GM19468 (cell line): ENCODE measurements around the gene DFFB.

Source experiments
- ATAC-seq: cut with Tn5 transposase; IDR thresholded peaks from one replicate; pipeline ENCODE4 v1.9.1; 2021; ENCODE audit warnings: mild to moderate bottlenecking, moderate library complexity, moderate number of reproducible peaks; ENCODE audit not compliant: unreplicated experiment; ENCODE audit errors: extremely low read depth

Gene DFFB

DNA sequence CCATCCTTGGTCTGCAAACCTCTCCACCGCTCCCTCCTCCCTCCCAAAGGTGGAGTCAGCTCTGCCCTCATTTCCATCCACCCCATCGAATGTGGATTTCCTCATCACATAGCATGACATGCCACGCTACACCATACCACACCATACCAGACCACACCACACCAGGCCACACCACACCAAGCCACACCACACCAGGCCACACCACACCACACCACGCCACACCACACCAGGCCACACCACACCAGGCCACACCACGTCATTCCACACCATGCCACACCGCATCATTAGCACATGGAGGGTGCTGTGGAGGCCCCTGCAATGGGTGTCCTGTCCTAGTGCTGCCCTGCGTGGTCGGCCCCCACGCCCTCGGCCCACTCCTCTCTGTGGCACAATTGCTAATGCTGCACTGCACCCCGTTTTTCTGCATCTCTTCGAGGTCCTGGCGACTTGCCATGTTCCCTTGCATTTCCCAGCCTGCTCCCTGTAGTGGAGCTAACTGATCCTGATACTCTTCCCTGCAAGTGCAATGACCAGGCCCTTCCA is 11.3 kb downstream of the DFFB start:
- no peak for ATAC-seq

DNA sequence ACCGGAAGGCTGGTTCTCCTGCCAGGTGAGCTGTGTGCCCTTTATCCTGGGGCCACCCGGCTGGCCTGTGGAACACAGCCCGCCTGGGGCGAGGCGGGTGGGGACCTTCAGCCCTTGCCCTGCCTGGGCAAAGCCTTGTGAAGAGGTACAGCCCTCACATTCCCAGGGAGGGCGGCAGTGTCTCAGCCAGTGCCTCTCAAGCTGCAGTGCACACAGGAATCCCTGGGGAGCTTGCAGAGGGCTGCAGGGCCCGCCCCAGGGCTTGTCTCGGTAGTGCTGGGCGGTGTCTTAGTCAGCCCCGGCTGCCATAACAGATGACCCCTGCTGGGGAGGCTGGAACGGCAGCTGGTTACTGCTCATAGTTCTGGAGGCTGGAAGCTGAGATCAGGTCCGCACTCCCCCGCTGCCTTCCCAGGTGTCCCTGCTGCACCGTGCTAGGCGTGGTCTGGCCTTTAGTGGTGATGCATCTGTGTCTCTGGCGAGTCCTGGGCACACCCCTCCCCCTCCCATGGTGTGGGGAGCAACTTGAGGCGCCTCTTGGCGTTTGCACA is 12.6 kb downstream of the DFFB start:
- no peak for ATAC-seq

DNA sequence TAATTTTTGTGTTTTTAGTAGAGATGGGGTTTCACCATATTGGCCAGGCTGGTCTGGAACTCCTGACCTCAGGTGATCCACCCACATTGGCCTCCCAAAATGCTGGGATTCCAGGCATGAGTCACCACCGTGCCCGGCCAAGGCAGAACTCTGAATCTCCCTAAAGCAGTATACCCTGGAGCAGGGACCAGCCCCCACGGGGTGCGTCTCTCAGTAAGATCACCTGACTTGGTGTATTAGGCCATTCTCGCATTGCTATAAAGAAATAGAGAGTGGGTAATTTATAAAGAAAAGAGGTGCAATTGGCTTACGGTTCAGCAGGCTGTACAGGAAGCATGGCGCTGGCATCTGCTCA is 14.2 kb downstream of the DFFB start:
- ATAC-seq, result no peak

DNA sequence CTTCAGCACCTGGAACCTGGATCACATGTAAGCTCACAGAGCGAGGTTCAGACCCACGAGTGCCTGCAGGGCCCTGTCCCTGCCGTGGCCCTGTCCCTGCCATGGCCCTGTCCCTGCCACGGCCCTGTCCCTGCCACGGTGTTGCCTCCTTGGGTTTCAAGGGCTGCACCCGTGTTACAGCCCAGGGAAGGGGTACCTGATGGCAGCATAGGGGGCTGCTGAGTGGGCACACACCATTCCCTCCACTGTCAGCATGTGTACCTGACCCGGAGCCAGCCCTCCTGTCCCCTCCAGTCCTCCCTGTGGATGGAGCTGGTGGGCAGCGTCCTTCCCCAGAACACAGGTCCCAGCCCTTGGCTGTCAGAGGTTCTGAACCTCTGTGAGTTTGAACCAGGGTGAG is 15.3 kb downstream of the DFFB start:
- ATAC-seq, result no peak

DNA sequence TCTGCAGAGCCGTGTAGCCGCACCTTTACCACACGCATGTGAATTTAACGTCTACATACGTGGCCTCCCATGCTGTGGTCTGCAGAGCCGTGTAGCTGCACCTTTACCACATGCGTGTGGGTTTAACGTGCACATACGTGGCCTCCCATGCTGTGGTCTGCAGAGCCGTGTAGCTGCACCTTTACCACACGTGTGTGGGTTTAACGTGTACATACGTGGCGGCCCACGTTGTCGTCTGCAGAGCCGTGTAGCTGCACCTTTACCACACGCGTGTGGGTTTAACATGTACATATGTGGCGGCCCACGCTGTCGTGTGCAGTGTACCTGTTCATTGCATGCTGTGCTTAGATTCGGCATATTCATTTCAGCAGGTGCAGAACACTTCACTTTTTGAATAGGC is 17.5 kb downstream of the DFFB start:
- no peak for ATAC-seq

DNA sequence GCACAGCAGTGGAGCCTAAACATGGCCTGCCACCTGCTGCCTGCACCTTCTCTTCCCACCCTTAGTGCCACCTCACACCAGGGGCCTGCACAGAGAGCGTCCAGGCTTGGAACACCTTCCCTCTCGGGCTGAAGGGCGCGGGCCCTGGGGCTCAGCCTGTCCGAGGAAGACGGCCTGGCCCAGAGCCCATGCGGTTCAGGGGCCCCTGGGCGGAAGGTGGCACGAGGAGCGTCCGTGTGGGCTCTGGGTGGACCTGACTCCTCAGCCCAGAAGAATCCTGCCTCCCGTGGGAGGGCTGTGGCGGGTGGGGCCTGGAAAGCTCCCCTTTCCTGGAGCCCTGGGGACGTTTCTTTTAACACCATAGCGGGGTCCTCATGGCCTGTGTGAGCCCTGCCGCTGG is 19.4 kb downstream of the DFFB start:
- no peak for ATAC-seq

DNA sequence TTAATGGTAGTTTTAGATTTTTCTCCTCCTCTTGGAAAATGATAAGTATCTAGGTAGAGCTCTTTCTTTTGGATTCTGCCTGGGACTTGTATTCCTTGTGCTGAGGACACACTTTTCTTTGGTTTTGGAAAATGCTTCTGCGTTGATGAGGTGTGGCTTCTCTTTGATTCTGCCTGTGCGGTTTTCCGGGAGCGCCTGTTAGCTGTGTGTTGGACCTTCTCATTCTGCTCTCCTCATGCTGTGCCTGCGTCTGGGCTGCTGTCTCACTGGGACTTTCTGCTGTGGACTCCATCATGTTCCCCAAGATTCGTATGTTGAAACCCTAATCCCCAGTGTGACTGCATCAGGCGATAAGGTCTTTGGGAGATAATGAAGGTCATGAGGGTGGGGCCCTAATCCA is 21.8 kb downstream of the DFFB start:
- no peak for ATAC-seq

DNA sequence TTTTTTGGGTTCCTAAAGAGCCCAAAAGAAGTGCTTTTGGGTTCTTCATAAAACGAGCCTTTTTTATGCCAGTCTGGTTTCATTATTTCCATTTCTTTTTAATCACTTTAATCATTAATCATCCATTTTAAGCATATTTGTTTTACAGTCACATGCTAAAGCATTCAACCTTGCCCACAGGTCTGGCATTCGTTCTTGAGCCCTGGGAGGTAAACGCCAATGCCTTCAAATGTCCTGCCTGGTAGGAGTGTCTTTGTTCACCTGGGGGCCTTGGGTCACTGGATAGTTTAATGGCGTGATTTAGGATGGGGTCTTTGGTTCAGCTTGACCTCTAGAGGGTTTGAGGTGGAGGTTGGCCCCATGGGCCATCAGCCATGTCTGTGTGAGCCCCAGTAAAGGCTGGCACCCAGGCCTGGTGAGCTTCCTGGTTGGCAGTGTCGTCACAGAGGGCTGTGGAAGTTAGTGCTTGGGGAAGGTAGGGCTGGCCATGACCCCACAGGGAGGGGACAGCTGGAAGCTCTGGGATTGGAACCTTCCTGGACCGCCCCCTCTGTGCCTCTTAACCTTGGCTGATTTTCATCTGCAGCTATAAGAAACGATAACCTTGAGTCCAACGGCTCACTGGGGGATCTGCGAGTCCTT is 22.6 kb downstream of the DFFB start:
- no peak for ATAC-seq

DNA sequence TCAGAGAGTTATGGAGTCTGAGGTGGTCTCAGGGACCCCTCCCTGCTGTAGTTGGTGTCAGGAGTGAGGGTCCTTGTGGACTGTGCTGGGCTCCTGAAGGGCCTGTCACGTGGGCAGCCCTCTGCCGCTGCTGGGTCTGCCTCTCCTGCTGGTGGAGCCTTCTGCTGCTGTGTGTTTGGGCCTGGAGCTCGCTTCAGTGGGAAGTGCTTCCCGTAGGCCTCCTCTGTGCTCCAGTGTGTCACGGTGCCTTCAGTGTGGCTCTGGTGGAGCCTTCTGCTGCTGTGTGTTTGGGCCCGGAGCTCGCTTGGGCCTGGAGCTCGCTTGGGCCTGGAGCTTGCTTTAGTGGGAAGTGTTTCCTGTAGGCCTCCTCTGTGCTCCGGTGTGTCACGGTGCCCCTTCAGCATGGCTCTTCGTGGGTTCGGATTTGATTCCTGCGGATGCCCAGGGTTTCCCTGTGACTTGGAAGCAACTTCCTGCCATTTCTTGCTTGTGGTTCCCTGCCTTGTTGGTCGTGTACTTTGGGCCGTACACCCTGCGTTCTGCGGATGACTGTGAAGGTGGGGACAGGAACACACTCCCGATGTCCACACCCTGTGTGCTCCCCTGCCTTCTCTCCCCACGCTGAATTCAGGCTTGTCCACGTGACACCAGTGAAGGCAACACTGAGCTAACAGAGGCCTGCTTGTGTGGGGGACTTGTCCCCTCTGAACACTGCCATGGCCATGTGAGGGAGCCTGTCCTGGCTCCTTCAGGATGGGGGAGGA is 23.3 kb downstream of the DFFB start:
- no peak for ATAC-seq

DNA sequence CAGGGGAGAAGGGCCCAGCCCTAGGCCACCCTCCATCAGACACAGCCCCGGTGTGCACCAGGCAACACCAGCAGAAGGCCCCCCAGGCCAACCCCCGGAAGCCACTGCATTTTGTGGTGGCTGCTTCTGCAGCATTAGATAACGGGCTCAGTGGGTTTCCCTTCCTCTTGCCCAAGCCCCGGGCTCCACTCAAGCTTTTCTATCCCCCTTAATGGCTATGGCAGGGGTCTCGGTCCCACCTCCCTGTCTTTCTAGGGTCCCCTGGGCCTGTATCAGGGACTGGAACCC is 23.9 kb downstream of the DFFB start:
- ATAC-seq, result no peak

DNA sequence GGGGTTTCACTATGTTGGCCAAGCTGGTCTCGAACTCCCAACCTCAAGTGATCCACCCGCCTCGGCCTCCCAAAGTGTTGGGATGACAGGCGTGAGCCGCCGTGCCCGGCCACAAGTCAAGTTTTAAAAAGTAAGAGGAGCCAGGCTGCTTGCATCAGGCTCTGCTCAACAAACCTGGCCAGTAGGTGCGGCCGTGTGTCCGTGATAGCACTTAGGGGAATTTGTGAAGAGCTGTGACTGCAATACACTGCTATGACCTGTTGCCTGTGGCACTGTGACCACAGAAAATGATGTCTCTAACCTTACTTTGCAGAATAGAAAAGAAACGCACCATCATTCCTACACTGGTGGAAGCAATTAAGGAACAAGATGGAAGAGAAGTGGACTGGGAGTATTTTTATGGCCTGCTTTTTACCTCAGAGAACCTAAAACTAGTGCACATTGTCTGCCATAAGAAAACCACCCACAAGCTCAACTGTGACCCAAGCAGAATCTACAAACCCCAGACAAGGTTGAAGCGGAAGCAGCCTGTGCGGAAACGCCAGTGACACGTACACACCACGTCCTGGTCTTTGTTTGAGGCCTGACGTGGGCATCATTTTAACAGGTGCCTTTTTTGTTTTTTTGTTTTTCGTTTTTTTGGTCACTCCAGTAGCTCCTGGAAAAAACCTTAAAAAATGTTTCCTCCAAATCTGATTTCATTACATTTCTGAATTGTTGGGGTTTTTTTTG is 26.1 kb downstream of the DFFB start:
- no peak for ATAC-seq

DNA sequence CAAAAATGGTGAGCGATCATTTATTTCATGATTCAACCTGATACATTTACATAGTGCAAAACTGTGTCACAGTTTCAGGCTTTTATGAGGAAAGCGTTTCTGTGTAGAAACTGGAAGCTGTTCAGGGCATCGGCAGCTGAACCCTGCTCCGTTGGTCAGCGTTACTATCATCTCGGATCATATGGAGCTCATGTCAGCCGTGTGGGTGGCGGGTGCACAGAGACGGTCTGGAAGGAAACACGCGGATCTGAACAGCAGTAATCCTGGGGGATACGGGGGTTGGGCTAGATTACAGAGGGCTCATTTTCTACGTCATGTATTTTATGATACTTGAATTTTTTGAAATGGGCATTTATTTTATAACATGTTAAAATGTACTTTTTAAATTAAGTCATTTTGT is 27.7 kb downstream of the DFFB start:
- ATAC-seq, result no peak

DNA sequence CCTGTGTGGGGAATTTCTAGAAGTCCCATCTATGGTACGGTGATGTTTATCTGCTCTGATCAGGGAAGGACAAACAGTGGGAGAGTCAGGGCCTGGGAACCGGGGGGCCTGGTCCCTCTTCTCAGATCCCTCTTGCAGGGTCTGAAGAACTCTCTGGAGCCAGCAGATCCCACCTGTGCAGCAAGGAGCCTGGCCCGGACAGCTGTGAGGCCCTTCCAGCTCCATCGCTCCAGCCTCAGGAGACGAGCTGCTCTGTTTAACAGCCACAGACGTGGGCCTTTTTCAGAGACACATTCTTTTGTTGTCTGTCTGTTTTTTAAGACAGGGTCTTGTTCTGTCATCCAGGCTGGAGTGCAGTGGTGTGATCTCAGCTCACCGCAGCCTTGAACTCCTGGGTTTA is 28.3 kb downstream of the DFFB start:
- ATAC-seq, result no peak

DNA sequence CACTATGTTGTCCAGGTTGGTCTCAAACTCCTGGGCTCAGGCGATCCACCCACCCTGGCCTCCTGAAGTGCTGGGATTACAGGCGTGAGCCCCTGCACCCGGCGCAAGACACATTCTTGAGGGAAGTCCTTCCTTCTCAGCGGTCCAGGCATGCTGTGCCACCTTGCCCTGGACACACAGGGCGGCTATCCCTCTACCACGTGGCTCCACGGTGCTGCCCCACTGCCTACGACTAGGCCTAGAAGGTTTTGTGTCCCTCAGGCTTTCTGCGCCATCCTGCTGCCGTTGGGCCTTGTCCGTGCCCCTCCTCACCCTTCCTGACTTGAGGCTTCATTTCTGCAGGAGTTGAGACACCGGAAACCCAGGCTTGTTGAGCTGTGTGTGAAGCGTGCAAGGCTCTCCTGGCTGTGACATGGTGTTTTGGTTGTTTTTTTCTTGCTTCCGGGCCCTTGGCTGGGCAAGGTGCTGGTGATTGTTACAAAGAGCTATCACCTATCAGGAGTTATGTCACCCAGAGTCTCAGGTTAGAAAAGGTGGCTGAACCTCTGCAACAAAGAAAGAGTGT is 28.9 kb downstream of the DFFB start:
- ATAC-seq, result no peak

DNA sequence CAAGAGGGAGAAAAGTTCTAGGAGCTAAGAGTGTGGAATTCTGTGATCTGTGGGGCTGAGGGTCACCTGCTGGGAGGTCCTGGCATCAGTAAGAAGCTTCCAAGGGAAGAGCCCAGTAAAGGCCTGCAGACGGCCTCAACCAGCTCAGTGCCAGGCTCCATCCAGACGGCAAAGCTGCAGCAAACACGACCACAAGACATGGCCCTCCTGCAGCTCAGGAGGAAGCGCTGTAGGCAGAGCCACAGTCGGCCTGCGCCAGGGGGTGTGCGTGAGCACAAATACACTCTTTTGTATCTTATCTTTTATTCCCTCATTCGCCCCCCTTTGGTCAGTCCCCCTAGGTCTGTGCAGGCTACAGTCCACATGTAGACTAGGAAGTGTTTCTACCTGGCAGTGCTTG is 29.4 kb downstream of the DFFB start:
- ATAC-seq, result no peak

DNA sequence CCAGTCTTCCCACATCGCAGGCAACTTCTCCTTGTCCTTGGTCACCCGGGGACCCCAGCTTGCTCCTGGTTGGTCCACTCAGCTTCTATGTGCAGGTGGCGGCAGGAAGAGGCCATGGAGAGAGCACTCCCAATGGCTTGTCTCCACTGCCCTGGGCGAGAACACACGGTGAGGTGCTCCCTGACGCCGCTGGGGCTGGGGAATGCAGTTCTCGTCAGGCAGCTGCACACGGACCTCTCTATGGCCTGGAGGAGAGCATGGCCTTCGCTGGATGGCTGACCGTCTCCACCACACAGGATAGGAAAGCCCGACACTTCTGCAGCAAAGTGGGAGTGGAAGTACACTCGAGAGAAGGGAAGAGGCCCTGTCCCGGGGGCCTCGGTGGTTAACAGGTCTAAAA is 31.0 kb downstream of the DFFB start:
- ATAC-seq, result no peak

DNA sequence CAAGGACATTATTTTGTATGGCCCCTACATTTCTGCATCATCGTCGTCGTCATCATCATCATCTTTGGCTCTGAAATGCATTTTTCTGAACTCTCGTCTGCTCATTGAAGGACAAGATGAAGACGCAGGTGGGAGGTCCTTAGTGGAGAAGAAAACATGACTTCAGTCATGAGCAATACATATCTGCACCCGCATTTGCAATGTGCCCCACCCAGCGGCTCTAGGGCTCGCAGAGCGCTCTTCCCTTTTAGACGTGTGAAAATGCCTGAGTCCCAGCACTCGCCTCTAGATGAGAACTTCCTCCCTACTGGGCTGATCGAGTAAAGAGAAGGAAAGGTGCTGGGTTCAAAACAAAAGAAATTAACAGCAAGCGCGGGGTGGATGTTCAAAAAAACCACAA is 32.7 kb downstream of the DFFB start:
- ATAC-seq, result no peak

DNA sequence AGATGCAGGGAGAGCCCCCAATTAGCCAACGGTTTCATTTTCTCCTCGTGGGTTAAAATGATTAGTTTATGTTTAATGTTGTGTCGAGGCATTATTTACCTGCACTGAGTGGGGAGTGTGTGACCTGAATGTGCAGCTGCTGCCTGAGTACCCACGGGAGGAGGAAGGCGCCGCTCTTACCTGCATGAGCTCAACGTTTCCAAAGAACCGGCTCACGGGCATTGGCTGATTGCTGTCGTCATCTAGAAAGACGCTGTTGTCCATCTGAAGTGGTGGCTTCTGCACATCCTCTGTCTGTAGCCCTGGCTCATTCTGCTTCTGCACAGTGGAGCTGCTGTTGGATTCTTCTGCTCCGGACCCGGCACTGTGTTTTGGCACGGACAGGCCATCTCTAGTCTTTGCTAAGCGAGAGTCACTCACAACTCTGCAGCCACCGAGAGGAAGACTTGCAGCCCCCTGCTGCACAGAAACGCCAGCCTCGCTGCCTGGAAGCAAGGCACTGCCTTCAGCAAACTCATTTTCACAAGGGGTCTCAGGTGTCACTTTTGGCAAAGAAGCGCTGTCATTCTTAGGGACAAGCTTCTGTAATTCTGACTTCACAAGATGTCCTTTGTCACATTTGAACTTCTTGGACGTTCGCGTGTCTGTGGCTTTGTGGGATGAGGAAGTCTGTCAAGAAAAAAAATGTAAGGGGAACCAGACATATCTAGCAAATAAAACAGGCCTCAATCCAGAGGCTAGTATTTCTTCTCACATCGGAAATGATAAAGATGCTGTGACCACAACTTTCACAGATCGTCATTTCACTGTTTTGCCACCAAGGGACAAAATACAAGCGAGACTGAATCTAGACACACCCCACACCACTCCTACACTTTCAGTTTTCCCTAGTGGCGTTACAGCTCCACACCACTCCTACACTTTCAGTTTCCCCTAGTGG is 33.4 kb downstream of the DFFB start:
- ATAC-seq, result no peak

DNA sequence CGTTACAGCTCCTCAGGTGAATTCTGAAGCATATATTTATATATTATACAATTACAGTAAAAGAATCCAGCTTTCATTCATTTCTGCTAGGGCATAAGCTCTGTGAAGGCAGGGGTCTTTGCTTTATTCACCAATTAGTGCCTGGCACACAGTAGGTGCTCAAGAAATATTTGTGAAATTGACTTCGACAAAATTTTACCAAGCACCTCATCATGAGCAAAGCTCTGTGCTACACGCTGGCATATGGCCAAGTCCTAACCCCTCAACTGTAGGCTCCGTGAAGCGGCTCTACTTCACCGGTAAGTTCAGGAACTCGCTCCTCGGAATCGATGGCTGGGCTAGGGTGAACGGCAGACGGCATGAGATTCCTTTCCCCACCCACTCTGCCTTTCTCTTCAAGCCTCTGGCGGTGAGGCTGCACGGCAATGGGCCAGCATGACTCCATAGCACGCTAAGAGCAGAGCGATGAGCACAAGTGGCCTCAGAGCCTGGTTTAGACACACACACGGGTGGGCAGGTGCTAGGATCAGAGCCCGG is 34.1 kb downstream of the DFFB start:
- ATAC-seq, result no peak

DNA sequence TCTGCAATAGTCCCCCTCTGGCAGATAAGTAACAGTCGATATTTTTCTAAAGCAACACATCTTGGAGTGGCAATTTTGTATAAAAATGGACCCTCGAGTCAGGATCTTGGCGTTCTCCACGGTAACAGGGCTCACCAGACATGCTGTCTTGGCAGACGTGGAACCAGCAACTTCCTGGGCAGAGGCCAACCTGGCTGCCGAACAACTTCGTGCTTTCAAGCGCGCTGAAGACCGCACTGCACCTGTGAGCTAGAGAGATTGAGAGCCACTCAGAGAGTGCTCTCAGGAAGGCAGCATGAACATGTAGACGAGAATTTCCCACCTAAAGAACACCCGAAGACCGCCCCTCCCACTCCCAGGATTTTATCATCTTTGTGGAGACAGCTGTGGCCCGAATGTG is 35.5 kb downstream of the DFFB start:
- no peak for ATAC-seq
